HCT116 (cell line): Measurements from ENCODE around the gene SCT.

Source experiments
- CEBPB ChIP-seq: IDR thresholded peaks from 2 replicates; pipeline ENCODE4 v1.6.1; 2012; ENCODE audit warnings: low read depth
- CTCF ChIP-seq, 3 experiments: fragments of 200-600 bp in 1 of 3; sonication (generic) in 1 of 3; IDR thresholded peaks in 2 of 3; conservative IDR thresholded peaks in 1 of 3; 2 replicates each; pipeline ENCODE4 v1.5.1; 2012 to 2017; ENCODE audit warnings: low read depth in 2 of 3, low read length in 2 of 3, antibody characterized with exemption in 1 of 3, borderline replicate concordance in 1 of 3, control low read depth in 1 of 3, mild to moderate bottlenecking in 1 of 3, mixed read lengths in 1 of 3, mixed run types in 1 of 3, moderate library complexity in 1 of 3; ENCODE audit not compliant: insufficient read depth in 1 of 3
- ELF1 ChIP-seq: IDR thresholded peaks from 2 replicates; pipeline ENCODE4 v1.6.1; 2012; ENCODE audit warnings: low read depth, borderline replicate concordance
- EZH2 ChIP-seq: fragments of 200-600 bp; sonication (generic); IDR thresholded peaks from 2 replicates; pipeline ENCODE4 v1.6.1; 2017; ENCODE audit warnings: antibody characterized with exemption, mixed run types
- EZH2phosphoT487 ChIP-seq: fragments of 200-600 bp; IDR thresholded peaks from 2 replicates; pipeline ENCODE4 v1.6.1; 2018; ENCODE audit warnings: antibody characterized with exemption, borderline replicate concordance
- JUND ChIP-seq: IDR thresholded peaks from 2 replicates; pipeline ENCODE4 v1.6.1; 2012
- POLR2A ChIP-seq: IDR thresholded peaks from 2 replicates; pipeline ENCODE4 v1.7.0; 2011; ENCODE audit warnings: borderline replicate concordance; ENCODE audit not compliant: insufficient read depth, insufficient read length; ENCODE audit errors: extremely low read depth
- POLR2AphosphoS5 ChIP-seq: IDR thresholded peaks from 2 replicates; pipeline ENCODE4 v1.6.1; 2011; ENCODE audit warnings: mild to moderate bottlenecking, low read depth, low read length, moderate library complexity
- RAD21 ChIP-seq: IDR thresholded peaks from 2 replicates; pipeline ENCODE4 v1.6.1; 2012; ENCODE audit warnings: low read depth, mild to moderate bottlenecking
- SIN3A ChIP-seq: IDR thresholded peaks from 2 replicates; pipeline ENCODE4 v1.6.1; 2012; ENCODE audit warnings: low read depth
- SRF ChIP-seq: IDR thresholded peaks from 2 replicates; pipeline ENCODE4 v1.6.1; 2012; ENCODE audit warnings: low read depth
- YY1 ChIP-seq: IDR thresholded peaks from 2 replicates; pipeline ENCODE4 v1.6.1; 2011; ENCODE audit warnings: low read length, low read depth, moderate library complexity, mild to moderate bottlenecking; ENCODE audit not compliant: insufficient replicate concordance; ENCODE audit errors: extremely low read depth
- ZBTB33 ChIP-seq: IDR thresholded peaks from 2 replicates; pipeline ENCODE4 v1.6.1; 2011; ENCODE audit warnings: mild to moderate bottlenecking, low read length, moderate library complexity; ENCODE audit not compliant: insufficient replicate concordance; ENCODE audit errors: extremely low read depth

- no peak for TF ChIP-seq CTCF (IDR thresholded peaks at IDR 0.05 in 2 of 3, conservative IDR thresholded peaks at IDR 0.05 in 1 of 3; ENCODE audit: borderline replicate concordance in 1 of 3, insufficient read depth in 1 of 3, low read depth in 2 of 3, low read length in 2 of 3)
- TF ChIP-seq POLR2A: no peak
- TF ChIP-seq EZH2: no peak
- no peak for TF ChIP-seq JUND
- TF ChIP-seq SIN3A: no peak
- TF ChIP-seq EZH2phosphoT487: no peak
- no peak for TF ChIP-seq YY1
- TF ChIP-seq CEBPB: no peak
- no peak for TF ChIP-seq ZBTB33
- no peak for TF ChIP-seq ELF1
- no peak for TF ChIP-seq RAD21
- no peak for TF ChIP-seq POLR2AphosphoS5
- no peak for TF ChIP-seq SRF
Measured at GRCh38 chr11:593347-593746, 33.6 kb downstream of the SCT start.
